Pancreas (tissue), 10 donors: ENCODE data around the gene HPRT1. TPM values are rescaled to one million over a fixed set of nuclear protein-coding genes. Genes with fewer than 3 reads are reported as not detected.

Source experiments
- ATAC-seq, 4 donors: fragments of 200-7000 bp; cut with Tn5 transposase; one replicate each; pipeline versions ENCODE4 v1.8.0 to v1.9.1; 2020; ENCODE audit warnings: mild to moderate bottlenecking in 4 of 4, moderate library complexity in 4 of 4
- DNase-seq, 6 donors: peaks; one replicate each; pipeline ENCODE4 v3.0.0-alpha.2; 2020
- FAIRE-seq: peaks from 2 replicates; lab custom pipeline; 2012; peaks lifted over from hg19 to GRCh38; lab: Jason Lieb, UNC
- H3K27ac ChIP-seq, 4 donors: fragments of 200-600 bp; sonication (generic); 1 replicate in 3 of 4; 2 replicates in 1 of 4; pipeline versions ENCODE4 v1.5.0 to v1.8.0; 2020
- H3K27me3 ChIP-seq, 4 donors: fragments of 200-600 bp; one replicate each; pipeline ENCODE4 v1.8.0; 2021
- H3K36me3 ChIP-seq, 3 donors: fragments of 200-600 bp; sonication (generic) in 1 of 3; one replicate each; pipeline versions ENCODE4 v1.5.0 to v1.8.0; 2020 to 2021
- H3K4me1 ChIP-seq, 3 donors: fragments of 200-600 bp; one replicate each; pipeline ENCODE4 v1.8.0; 2021
- H3K4me3 ChIP-seq, 4 donors: fragments of 200-600 bp; sonication (generic) in 2 of 4; one replicate each; pipeline versions ENCODE4 v1.5.0 to v1.8.0; 2020 to 2021
- H3K9me3 ChIP-seq, 4 donors: fragments of 200-600 bp; one replicate each; pipeline ENCODE4 v1.8.0; 2021
- CTCF ChIP-seq, 4 donors: fragments of 200-600 bp; sonication (generic) in 3 of 4; IDR thresholded peaks; one replicate each; pipeline versions ENCODE4 v1.5.0 to v1.8.0; 2021; ENCODE audit warnings: antibody characterized with exemption in 4 of 4
- WGBS, 2 donors: extraction: QIAGEN DNeasy Blood & Tissue Kit; methylation state at CpG; one replicate each; pipeline ENCODE4 v1.1.7; 2013; 5-methylcytosine and 5-hydroxymethylcytosine counted together
- intact Hi-C, 3 donors: fragments of 100-400 bp; cut with DNase I; formaldehyde crosslinking; loops; one replicate each; pipeline versions ENCODE4 v1.11.1 to v1.14.2; 2022
- microRNA-seq, 2 donors: library from miRNA; unstranded; fragments of <30 nt; microRNA quantifications; one replicate each; pipeline versions ENCODE4 to v1.1.0, GENCODE V29; 2019 to 2020
- polyA plus RNA-seq, 2 donors: library from polyadenylated mRNA; stranded (reverse); fragments of 200-250 nt; gene quantifications; one replicate each; pipeline ENCODE4 v1.2.3, GENCODE V29; 2013
- total RNA-seq, 6 donors: library from RNA; stranded (reverse); fragmentation: NEBNext Ultra II Directional in 4 of 6; extraction: Animal tissue kit (Norgen Biotek cat#: 25700) in 4 of 6; gene quantifications; one replicate each; pipeline versions ENCODE4 v1.2.1 to v1.2.4, GENCODE V29; 2021 to 2023
- donor health status: healthy with polysubstance abuse.
- donor health status: DM: no; HTN: no; CAD: no; lungs with moderate emphysema.
- donor health status: DM: no; HTN: no; CAD: no.
- donor health status: control.
- donor health status: control.
- donor health status: Bipolar disorder and iron deficiency.
- donor health status: DM: yes; HTN: yes; CAD: no.
- donor health status: DM: no; HTN: no; CAD: no.
- donor health status: DM: no; HTN: no; CAD: no.
- donor health status: DM: yes; HTN: yes; CAD: no.

HPRT1 gene
- total and polyA plus RNA-seq, 8 donors = 10.7 to 33.3 (median 20.3) TPM

GRCh38 chrX:134545510-134545909, 85.5 kb downstream of the HPRT1 start:
- no peak for TF ChIP-seq CTCF (IDR thresholded peaks at IDR 0.05)
- no peak for FAIRE-seq
- no peak for ATAC-seq
- 73 to 91% methylated on average over 20 of the region's 20 CpGs for WGBS, 2 donors
- Histone ChIP-seq H3K27me3 (peaks cover 0 to 63% (median 11%) of the 10 kb centered on the region in 4 donors), H3K27ac (no peak overlapping the region), H3K9me3 (no peaks in the 10 kb centered on the region), H3K4me3 (no peak overlapping the region), H3K4me1 (peaks cover 0 to 3% (median 0%) of the 10 kb centered on the region in 3 donors), H3K36me3 (no peaks in the 10 kb centered on the region)
- DNase-seq = peak in 1 of 6 donors; percentile 53
- intact Hi-C loops = no loop called here

- FAIRE-seq = no peak
These were observed 86.2 kb downstream of the HPRT1 start for GRCh38 chrX:134546187-134546586.

GRCh38 chrX:134547047-134547679, 87.2 kb downstream of the HPRT1 start:
- intact Hi-C loops = no loop called here

More at GRCh38 chrX:134546187-134546586, 86.2 kb downstream of the HPRT1 start:
- H3K4me3 ChIP-seq = no peak overlapping the region
- no peak overlapping the region for H3K27ac ChIP-seq
- no peaks in the 10 kb centered on the region for H3K9me3 ChIP-seq
- no peaks in the 10 kb centered on the region for H3K36me3 ChIP-seq
- intact Hi-C loops = no loop called here
- peaks cover 0 to 3% (median 0%) of the 10 kb centered on the region in 3 donors for H3K4me1 ChIP-seq
- peaks cover 0 to 62% (median 11%) of the 10 kb centered on the region in 4 donors for H3K27me3 ChIP-seq
- no peak for TF ChIP-seq CTCF (IDR thresholded peaks at IDR 0.05)
- ATAC-seq = no peak
- 65 to 88% methylated on average over 33 to 35 of the region's 35 CpGs for WGBS, 2 donors
- DNase-seq = no peak

GRCh38 chrX:134548257-134549201, 88.6 kb downstream of the HPRT1 start:
- ATAC-seq = peak in 1 of 4 donors; percentile 24
- intact Hi-C loops = no loop called here
- peaks cover 0 to 3% (median 0%) of the 10 kb centered on the region in 3 donors for H3K4me1 ChIP-seq
- H3K27me3 ChIP-seq = peaks cover 0 to 58% (median 11%) of the 10 kb centered on the region in 4 donors
- no peaks in the 10 kb centered on the region for H3K9me3 ChIP-seq
- H3K4me3 ChIP-seq = peak overlapping the region in 3 of 4 donors; percentile 18 to 47 (median 33)
- FAIRE-seq = no peak
- no peak for TF ChIP-seq CTCF (IDR thresholded peaks at IDR 0.05)
- H3K27ac ChIP-seq = peak overlapping the region in 2 of 4 donors; percentile 55 to 59
- no peak for DNase-seq
- no peaks in the 10 kb centered on the region for H3K36me3 ChIP-seq
- 3 to 27% methylated on average over 33 of the region's 33 CpGs for WGBS, 2 donors

More at GRCh38 chrX:134547047-134547679, 87.2 kb downstream of the HPRT1 start:
- H3K4me1 ChIP-seq = peaks cover 0 to 3% (median 0%) of the 10 kb centered on the region in 3 donors
- peaks cover 0 to 65% (median 11%) of the 10 kb centered on the region in 4 donors for H3K27me3 ChIP-seq
- WGBS, 2 donors = 55 to 60% methylated on average over 7 of the region's 7 CpGs
- no peaks in the 10 kb centered on the region for H3K9me3 ChIP-seq
- DNase-seq (no peak), ATAC-seq (no peak), FAIRE-seq (no peak)
- no peak overlapping the region for H3K27ac ChIP-seq
- no peaks in the 10 kb centered on the region for H3K36me3 ChIP-seq
- no peak overlapping the region for H3K4me3 ChIP-seq
- TF ChIP-seq CTCF (IDR thresholded peaks at IDR 0.05) = no peak

Small RNA genes lying within 50 kb of the gene (microRNA-seq; reads per million reads assigned to microRNA genes)
- gene MIR424 = 4,480 to 7,822 reads per million in 2 donors
- 0.77 to 4.4 reads per million in 2 donors for gene MIR450A1
- gene MIR450A2 = 2.7 to 4.7 reads per million in 2 donors
- gene MIR450B = 1.8 to 2.3 reads per million in 2 donors
- 16.6 to 73.6 reads per million in 2 donors for gene MIR503
- gene MIR542 = 32.4 to 45.2 reads per million in 2 donors

Other genes with a start within 250 kb of the HPRT1 start
- under 1 TPM; 0.09 to 0.44 (median 0.13) TPM for gene CCDC160, start 223.0 kb upstream of the HPRT1 start, total RNA-seq
- gene CCDC160, start 223.0 kb upstream of the HPRT1 start, polyA plus RNA-seq = under 1 TPM; 0.53 to 0.92 TPM
- 10 to 100 TPM in 2 of 6 donors, 1 to 10 TPM in 4; 4.7 to 12.4 (median 8.5) TPM for gene PHF6, start 86.9 kb upstream of the HPRT1 start, total RNA-seq
- 1 to 10 TPM; 2.4 to 5.2 TPM for gene PHF6, start 86.9 kb upstream of the HPRT1 start, polyA plus RNA-seq
- not detected for gene PLAC1, start 198.3 kb downstream of the HPRT1 start, total RNA-seq
- gene PLAC1, start 198.3 kb downstream of the HPRT1 start, polyA plus RNA-seq = under 1 TPM in 1 of 2 donors, not detected in 1; 0.07 TPM